CD4-positive, alpha-beta T cell treated with Interleukin-15 for 1 hour (primary cell): Measurements from ENCODE around the gene SLC25A13.
"Not testable (repeated sequence)": the region's sequence is repeated elsewhere in the genome, so short reads cannot be mapped to it uniquely, and the experiment has no call there.

Experiments
- DNase-seq: peaks from one replicate; pipeline ENCODE4 v3.0.0-alpha.2; 2020

Gene SLC25A13

DNA sequence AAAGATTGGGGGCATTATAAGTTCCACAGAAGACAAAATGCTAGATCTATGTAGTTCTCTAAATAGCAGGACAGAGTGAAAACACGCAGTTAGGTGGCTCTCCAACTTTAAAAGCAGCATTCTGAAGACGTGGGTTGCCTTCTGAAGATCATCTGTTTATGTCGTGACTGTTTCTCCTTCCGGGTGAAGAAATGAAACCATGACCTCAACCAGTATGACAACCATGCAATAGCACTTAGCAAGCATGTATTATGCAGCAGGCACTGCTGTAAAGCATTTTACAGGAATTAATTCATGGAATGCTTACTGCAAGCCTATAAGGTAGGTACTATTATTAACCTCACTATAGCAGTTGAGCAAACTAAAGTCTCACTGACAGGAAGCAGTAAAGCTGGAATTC is 125.2 kb downstream of the SLC25A13 start:
- no peak for DNase-seq

GRCh38 chr7:96189129-96189820 is 132.6 kb downstream of the SLC25A13 start:
- DNase-seq: no peak

DNA sequence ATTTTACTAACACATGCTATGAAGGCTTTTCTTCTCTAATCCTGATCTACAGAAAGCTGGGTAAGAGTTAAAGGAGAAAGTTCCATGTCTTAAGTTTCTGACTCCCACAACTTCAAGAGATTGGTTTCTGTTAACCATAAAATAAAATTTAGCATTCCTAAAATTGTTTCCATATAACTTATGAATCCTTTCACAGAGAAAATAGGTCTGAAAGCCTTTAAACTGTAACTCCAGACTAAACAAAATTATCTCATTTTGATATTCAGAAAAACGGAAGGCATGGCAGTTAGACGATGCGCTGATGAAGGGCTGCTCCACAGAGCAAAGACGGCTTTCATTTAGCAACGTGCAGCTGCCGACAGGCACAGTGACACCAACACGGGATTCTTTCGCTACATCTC is 133.3 kb downstream of the SLC25A13 start:
- no peak for DNase-seq

GRCh38 chr7:96188174-96188581 is 133.7 kb downstream of the SLC25A13 start:
- DNase-seq: no peak

DNA sequence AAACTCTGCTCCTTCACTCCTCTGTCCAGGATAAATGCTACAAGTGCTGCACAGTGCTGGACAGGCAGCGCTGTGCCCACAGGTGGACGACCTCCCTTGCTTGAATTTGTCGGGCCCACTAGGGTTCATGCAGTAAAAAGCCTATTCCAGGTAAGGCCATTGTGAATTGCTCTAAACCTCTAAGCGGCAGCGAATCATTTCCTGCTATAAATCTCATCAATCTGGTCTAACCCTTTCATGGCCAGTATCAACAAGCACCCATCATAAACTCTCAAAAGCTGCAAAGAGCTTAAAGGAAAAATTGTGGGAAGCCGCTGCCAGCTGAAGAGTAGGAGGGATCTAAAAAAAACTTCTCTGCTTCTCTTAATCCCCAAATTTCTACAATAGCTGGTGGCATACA is 134.2 kb downstream of the SLC25A13 start:
- no peak for DNase-seq

DNA sequence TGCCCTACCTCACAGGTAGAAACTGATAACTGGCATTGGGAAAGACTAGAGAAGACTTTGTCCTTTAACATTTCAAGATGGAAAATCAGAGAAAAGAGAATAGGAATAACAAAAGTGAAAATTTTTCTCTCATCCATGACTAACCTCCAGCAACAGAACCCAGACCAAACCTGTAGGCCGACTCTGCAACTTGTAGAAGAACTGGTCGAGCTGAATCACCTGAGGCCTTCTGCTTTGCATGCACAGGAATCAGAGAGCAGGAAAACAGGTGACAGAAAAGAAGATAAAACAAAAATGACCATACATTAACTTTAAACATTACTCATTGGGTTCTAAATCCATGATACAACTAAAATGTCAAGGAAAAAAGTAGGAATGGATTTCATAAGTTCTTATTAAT is 137.1 kb downstream of the SLC25A13 start:
- DNase-seq: no peak

DNA sequence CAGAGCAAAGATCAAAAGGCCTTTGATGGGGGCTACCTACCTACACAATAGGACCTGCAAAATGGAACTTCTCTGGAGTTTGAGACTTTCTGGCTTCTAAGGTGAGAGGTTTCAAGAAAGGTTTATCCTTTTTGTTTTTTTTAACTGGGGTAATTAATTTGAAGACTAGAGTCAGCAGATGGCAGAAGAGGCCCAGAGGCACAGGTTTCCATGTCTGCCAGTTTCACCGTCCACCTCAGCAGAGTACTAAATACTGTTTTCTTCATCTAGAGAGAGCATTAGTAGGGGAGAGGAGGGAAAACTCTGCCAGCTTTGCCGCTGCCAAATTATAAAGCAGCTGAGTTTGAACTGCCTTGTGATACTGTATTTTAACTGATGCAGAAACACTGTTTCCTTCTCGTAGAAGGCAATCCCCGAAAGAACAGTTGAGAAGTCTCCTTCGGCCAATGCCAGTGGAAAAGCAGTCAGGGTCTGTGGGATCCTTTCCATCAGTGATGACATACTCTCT is 138.7 kb downstream of the SLC25A13 start:
- DNase-seq: no peak

DNA sequence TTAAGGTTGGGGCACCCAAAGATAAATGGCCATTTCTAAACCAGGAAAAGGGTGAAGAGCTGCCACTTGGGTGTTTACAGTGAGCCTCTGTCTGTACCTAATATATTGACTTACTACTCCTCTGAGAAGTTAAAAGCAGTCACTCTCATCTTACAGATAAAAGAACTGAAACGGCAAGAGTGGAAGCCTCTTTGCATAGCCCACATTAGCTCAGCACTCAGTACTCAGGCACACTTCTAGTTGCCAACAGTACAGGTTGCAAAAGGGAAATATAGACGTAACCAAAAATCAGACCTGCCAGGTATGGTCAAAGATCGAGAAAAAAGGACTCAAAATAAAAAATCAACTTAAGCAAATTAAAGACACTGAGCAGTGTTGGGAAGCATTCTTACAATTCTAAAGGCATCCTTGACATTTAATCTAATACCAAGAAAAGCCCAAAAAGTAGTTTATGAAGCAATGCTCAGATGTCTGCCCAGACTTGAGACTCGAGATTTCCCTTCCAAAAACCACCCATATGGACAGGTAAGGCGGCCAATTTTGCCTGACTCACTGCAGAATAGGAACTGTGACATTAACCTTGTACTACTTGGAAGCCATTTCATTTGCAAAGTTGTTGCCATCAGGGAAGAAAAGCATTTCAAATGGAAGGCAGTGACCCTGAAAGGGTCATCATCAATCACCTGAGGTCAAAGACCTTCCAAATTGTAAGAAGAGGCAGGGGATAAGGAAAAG is 139.3 kb downstream of the SLC25A13 start:
- DNase-seq: no peak

- DNase-seq: no peak
Measured at GRCh38 chr7:96181174-96181573, 140.7 kb downstream of the SLC25A13 start.

- no peak for DNase-seq
Measured at GRCh38 chr7:96179837-96180236, 142.1 kb downstream of the SLC25A13 start.

GRCh38 chr7:96179341-96179740 is 142.6 kb downstream of the SLC25A13 start:
- DNase-seq: no peak

GRCh38 chr7:96178581-96178980 is 143.3 kb downstream of the SLC25A13 start:
- DNase-seq: no peak

GRCh38 chr7:96177353-96177752 is 144.5 kb downstream of the SLC25A13 start:
- no peak for DNase-seq

DNA sequence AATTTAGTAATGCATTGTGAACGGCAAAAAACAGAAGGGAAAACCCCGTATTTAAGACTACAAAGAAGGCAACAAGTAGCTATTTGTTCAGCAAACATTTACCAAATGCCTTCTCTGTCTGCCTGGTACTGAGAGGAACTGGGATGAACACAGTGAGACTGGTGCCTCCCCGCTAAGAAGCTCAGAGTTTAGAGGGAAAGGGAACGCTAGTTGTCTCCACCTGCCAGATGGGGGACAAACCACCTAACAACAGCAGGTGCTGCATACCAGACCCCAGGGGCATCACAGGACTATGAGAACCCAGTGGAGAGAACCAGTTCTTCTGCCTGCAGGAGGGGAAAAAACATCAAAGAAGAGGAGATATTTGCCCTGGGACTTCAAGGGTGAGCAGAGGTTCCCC is 147.1 kb downstream of the SLC25A13 start:
- DNase-seq: no peak

- DNase-seq: no peak
Measured at GRCh38 chr7:96173781-96174180, 148.1 kb downstream of the SLC25A13 start.

DNA sequence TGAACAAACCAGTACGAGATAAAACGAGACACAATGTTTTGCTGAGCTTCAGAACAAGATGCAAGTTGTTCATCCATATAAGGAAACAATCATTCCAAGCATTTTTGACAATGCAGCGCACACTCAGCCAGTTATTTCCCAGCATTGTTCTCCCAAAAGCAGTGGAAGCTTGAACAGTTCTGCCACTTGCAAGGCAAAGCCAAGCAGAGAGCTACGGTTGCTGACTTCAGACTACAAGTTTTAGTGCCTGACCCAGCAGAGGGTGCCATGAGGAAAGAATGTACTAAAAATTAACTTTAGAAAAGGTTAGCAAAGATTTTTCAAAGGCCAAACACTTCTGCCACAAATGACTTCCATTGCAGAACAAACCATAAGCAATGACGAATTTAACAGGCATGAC is 152.5 kb downstream of the SLC25A13 start:
- DNase-seq: no peak

GRCh38 chr7:96167424-96167823 is 154.5 kb downstream of the SLC25A13 start:
- DNase-seq: no peak

DNA sequence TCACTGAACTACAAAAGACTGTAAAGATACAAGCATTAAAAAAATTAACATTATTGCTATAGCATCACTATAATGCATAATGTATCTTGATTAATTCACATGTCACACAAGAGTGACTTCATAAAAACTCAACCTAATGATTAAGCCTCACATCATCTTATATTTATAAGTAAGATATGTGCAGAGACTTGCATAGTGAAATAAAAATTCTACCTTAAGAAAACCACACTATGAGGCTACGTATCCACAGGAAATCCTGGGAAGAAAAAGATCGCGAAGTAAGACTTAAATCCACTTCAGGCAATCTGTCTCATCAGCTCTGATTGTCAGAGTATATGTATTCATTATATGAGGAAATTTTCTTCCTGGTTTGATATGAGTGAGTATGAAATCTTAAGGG is 160.0 kb downstream of the SLC25A13 start:
- DNase-seq: no peak

- DNase-seq: no peak
Measured at GRCh38 chr7:96157856-96158255, 164.0 kb downstream of the SLC25A13 start.

DNA sequence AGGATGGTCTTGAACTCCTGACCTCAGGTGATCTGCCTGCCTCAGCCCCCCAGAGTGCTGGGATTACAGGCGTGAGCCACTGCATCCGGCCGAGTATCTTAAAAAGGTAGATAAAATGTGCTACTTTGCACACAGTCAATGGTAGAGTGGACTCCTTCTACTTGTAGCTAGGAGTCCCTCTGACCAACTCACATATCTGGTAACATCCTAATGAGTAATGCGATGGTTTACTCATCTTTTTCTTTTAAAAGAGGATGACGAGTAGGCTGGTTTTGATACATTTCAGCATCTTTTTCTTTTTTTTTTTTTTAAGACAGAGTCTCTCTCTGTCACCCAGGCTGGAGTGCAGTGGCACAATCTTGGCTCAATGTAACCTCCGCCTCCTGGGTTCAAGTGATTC is 167.4 kb downstream of the SLC25A13 start:
- not testable (repeated sequence) for DNase-seq

DNA sequence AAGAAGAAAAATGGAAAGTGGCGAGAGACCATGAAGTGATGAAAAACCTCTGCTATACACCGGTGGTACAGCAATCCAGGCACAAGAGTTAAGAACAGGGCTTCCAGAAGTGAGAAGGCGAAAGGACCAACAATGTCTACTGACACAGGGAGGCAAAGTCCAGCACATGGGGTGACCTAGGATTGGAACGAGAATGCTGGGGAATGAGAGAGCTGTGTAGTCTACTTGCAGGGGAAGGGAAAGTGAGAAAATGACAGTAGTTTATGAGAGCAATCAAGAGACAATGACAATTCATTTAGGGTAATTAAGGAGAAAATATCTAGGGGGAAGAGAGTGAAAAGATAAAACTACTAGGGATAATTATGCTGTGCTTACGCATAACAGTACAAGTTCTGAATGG is 169.2 kb downstream of the SLC25A13 start:
- no peak for DNase-seq

DNA sequence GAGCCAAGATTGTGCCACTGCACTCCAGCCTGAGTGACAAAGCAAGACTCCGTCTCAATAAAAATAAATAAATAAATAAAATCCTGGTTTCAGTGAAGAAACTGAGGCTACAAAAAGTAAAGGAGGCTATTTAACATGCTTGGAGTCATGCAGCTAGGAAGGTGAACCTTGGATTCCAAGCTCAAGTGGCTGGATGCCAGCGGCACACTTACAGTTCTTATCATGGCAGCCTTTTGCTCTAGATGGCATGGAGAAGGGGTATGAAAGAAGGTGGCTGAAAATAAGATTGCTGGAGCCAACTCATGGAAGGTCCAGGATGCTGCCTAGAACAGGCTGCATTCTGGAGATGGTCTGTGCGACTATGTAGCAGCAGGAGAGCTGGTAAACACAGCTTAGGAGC is 170.0 kb downstream of the SLC25A13 start:
- no peak for DNase-seq

- no peak for DNase-seq
Measured at GRCh38 chr7:96144260-96144526, 177.7 kb downstream of the SLC25A13 start.

- DNase-seq: no peak
Measured at GRCh38 chr7:96143495-96144259, 178.2 kb downstream of the SLC25A13 start.
